ENCODE measurements around the gene DQX1. TPM values are rescaled to one million over a fixed set of nuclear protein-coding genes. Genes with fewer than 3 reads are reported as not detected.

Gene DQX1
- total and polyA plus RNA-seq, 9 of the 15 experiments (the other 6 are each of a cell fraction or from before 2014, with no cell fraction given), result 0.04 to 0.38 (median 0.18) TPM; not detected in 1

DNA sequence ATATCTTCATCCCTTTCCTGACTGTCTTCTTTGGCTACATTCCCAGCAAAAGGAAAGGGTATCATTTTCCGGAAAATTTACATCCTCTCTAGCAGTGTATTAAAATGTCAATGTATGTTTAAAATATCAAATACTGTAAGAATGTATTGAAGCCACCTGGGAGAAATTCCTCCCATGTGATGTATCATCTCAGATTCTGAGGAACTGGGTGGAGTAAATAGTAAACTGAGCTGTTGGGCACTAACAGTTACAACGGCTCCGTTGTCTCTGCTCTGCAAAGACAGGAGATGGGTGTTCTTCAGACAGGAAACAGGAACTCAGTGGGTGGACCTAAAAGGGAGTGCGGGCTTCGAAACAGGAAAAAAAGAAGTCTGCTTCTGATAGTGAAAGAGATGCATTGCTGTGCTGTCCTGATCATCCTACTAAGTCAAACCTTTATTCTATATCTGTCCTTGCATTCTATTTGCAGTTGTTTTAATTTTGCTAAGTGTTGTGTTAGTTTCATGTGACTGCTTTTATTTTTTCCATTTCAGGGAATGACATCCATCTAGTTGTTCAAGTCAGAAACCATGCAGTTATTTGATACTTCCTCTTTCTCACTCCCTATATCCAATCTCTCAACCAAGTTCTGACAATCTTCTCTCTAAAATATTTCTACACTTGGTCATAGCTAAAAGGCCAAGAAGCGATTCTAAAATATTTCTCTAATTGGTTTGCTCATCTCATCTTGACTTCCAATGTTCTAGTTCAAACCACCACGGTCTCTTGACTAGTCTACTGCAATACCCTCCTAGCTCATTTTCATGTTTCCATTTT, 47.9 kb upstream of the DQX1 start (continued):
- TF ChIP-seq ZNF766 (CRISPR knock-in tag; conservative IDR thresholded peaks at IDR 0.05) (peak; percentile 73; the same call in 1 of the 2 replicates), CCNT2 (IDR thresholded peaks at IDR 0.05; ENCODE audit: borderline replicate concordance, extremely low read depth, insufficient read length, low read depth, low read length) (peak; percentile 13), POLR2A (conservative IDR thresholded peaks at IDR 0.05) (0 out of 2 replicates have a peak, but pooled peaks have one; percentile 24), ZNF445 (CRISPR knock-in tag; IDR thresholded peaks at IDR 0.05; ENCODE audit: low read depth) (no peak), ZNF311 (CRISPR knock-in tag; IDR thresholded peaks at IDR 0.05) (peak; percentile 72), EHMT2 (IDR thresholded peaks at IDR 0.05) (peak; percentile 64; the same call in 1 of the 2 replicates), ZNF644 (tag; IDR thresholded peaks at IDR 0.05; ENCODE audit: low read depth) (peak; percentile 77; the same call in 1 of the 2 replicates), BACH1 (tag; IDR thresholded peaks at IDR 0.05) (0 out of 2 replicates have a peak, but pooled peaks have one; percentile 7), ARID1B (IDR thresholded peaks at IDR 0.05) (peak; percentile 20; the same call in 1 of the 2 replicates), ZNF589 (CRISPR knock-in tag; IDR thresholded peaks at IDR 0.05; ENCODE audit: low read depth) (peak; percentile 72; the same call in 1 of the 2 replicates)
- TF ChIP-seq, protein P1, sequence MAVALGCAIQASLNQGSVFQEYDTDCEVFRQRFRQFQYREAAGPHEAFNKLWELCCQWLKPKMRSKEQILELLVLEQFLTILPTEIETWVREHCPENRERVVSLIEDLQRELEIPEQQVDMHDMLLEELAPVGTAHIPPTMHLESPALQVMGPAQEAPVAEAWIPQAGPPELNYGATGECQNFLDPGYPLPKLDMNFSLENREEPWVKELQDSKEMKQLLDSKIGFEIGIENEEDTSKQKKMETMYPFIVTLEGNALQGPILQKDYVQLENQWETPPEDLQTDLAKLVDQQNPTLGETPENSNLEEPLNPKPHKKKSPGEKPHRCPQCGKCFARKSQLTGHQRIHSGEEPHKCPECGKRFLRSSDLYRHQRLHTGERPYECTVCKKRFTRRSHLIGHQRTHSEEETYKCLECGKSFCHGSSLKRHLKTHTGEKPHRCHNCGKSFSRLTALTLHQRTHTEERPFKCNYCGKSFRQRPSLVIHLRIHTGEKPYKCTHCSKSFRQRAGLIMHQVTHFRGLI (CRISPR knock-in tag; IDR thresholded peaks at IDR 0.05), result peak; percentile 49; the same call in 1 of the 2 replicates
- TF ChIP-seq, protein P2, sequence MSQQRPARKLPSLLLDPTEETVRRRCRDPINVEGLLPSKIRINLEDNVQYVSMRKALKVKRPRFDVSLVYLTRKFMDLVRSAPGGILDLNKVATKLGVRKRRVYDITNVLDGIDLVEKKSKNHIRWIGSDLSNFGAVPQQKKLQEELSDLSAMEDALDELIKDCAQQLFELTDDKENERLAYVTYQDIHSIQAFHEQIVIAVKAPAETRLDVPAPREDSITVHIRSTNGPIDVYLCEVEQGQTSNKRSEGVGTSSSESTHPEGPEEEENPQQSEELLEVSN (IDR thresholded peaks at IDR 0.05; ENCODE audit: borderline replicate concordance in 1 of 2, extremely low read depth in 1 of 2, insufficient read depth in 1 of 2, insufficient read length in 1 of 2, low read depth in 1 of 2, low read length in 1 of 2, poor library complexity in 1 of 2, severe bottlenecking in 1 of 2), result peak in 1 of 2 experiments; percentile 9
- TF ChIP-seq, protein P3, sequence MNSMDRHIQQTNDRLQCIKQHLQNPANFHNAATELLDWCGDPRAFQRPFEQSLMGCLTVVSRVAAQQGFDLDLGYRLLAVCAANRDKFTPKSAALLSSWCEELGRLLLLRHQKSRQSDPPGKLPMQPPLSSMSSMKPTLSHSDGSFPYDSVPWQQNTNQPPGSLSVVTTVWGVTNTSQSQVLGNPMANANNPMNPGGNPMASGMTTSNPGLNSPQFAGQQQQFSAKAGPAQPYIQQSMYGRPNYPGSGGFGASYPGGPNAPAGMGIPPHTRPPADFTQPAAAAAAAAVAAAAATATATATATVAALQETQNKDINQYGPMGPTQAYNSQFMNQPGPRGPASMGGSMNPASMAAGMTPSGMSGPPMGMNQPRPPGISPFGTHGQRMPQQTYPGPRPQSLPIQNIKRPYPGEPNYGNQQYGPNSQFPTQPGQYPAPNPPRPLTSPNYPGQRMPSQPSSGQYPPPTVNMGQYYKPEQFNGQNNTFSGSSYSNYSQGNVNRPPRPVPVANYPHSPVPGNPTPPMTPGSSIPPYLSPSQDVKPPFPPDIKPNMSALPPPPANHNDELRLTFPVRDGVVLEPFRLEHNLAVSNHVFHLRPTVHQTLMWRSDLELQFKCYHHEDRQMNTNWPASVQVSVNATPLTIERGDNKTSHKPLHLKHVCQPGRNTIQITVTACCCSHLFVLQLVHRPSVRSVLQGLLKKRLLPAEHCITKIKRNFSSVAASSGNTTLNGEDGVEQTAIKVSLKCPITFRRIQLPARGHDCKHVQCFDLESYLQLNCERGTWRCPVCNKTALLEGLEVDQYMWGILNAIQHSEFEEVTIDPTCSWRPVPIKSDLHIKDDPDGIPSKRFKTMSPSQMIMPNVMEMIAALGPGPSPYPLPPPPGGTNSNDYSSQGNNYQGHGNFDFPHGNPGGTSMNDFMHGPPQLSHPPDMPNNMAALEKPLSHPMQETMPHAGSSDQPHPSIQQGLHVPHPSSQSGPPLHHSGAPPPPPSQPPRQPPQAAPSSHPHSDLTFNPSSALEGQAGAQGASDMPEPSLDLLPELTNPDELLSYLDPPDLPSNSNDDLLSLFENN (IDR thresholded peaks at IDR 0.05; ENCODE audit: low read depth in 2 of 2, low read length in 2 of 2), result 0 out of 4 replicates have a peak, but pooled peaks of 1 of the 2 experiments have one; percentile 34
- TF ChIP-seq, protein P4, sequence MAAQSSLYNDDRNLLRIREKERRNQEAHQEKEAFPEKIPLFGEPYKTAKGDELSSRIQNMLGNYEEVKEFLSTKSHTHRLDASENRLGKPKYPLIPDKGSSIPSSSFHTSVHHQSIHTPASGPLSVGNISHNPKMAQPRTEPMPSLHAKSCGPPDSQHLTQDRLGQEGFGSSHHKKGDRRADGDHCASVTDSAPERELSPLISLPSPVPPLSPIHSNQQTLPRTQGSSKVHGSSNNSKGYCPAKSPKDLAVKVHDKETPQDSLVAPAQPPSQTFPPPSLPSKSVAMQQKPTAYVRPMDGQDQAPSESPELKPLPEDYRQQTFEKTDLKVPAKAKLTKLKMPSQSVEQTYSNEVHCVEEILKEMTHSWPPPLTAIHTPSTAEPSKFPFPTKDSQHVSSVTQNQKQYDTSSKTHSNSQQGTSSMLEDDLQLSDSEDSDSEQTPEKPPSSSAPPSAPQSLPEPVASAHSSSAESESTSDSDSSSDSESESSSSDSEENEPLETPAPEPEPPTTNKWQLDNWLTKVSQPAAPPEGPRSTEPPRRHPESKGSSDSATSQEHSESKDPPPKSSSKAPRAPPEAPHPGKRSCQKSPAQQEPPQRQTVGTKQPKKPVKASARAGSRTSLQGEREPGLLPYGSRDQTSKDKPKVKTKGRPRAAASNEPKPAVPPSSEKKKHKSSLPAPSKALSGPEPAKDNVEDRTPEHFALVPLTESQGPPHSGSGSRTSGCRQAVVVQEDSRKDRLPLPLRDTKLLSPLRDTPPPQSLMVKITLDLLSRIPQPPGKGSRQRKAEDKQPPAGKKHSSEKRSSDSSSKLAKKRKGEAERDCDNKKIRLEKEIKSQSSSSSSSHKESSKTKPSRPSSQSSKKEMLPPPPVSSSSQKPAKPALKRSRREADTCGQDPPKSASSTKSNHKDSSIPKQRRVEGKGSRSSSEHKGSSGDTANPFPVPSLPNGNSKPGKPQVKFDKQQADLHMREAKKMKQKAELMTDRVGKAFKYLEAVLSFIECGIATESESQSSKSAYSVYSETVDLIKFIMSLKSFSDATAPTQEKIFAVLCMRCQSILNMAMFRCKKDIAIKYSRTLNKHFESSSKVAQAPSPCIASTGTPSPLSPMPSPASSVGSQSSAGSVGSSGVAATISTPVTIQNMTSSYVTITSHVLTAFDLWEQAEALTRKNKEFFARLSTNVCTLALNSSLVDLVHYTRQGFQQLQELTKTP (IDR thresholded peaks at IDR 0.05; ENCODE audit: low read depth in 1 of 2, partially characterized antibody in 2 of 2), result peak in 1 of 2 experiments; percentile 42

Data from K562 (cell line).